Tibial nerve (tissue), 3 donors: ENCODE data around the gene LHFPL2.

ENCODE experiments used
- POLR2A ChIP-seq, 2 donors: fragments of 450-650 bp; IDR thresholded peaks; one replicate each; pipeline ENCODE4 v1.6.1; 2017; ENCODE audit warnings: antibody characterized with exemption in 2 of 2, mild to moderate bottlenecking in 2 of 2, moderate library complexity in 2 of 2
- TF ChIP-seq, protein P1 (sequence below), 5 experiments: fragments of 200-600 bp in 3 of 5; fragments of 450-650 bp in 2 of 5; sonication (generic) in 3 of 5; IDR thresholded peaks; one replicate each; pipeline ENCODE4 v1.5.1; 2016 to 2019; ENCODE audit warnings: antibody characterized with exemption in 5 of 5, mild to moderate bottlenecking in 3 of 5, moderate library complexity in 2 of 5

GRCh38 chr5:78630047-78630446, 18.5 kb downstream of the LHFPL2 start:
- TF ChIP-seq POLR2A (IDR thresholded peaks at IDR 0.05): no peak
- TF ChIP-seq, protein P1, sequence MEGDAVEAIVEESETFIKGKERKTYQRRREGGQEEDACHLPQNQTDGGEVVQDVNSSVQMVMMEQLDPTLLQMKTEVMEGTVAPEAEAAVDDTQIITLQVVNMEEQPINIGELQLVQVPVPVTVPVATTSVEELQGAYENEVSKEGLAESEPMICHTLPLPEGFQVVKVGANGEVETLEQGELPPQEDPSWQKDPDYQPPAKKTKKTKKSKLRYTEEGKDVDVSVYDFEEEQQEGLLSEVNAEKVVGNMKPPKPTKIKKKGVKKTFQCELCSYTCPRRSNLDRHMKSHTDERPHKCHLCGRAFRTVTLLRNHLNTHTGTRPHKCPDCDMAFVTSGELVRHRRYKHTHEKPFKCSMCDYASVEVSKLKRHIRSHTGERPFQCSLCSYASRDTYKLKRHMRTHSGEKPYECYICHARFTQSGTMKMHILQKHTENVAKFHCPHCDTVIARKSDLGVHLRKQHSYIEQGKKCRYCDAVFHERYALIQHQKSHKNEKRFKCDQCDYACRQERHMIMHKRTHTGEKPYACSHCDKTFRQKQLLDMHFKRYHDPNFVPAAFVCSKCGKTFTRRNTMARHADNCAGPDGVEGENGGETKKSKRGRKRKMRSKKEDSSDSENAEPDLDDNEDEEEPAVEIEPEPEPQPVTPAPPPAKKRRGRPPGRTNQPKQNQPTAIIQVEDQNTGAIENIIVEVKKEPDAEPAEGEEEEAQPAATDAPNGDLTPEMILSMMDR (IDR thresholded peaks at IDR 0.05): no peak
